WTC11 (cell line): ENCODE data around the gene TSPAN1.

Source experiments
- ATF1 ChIP-seq: sonication (generic); formaldehyde crosslinking; IDR thresholded peaks from 2 replicates; pipeline ENCODE4 v1.8.1; 2023; ENCODE audit warnings: mild to moderate bottlenecking, moderate library complexity, missing genetic modification reagents
- FOXP1 ChIP-seq: sonication (generic); formaldehyde crosslinking; IDR thresholded peaks from 2 replicates; pipeline ENCODE4 v1.8.0; 2022; ENCODE audit warnings: missing genetic modification reagents, mild to moderate bottlenecking, moderate library complexity, borderline replicate concordance
- NR1H2 ChIP-seq: sonication (generic); formaldehyde crosslinking; IDR thresholded peaks from 2 replicates; pipeline ENCODE4 v1.9.0; 2021; ENCODE audit warnings: mild to moderate bottlenecking, moderate library complexity, missing genetic modification reagents
- NR3C1 ChIP-seq: sonication (generic); formaldehyde crosslinking; conservative IDR thresholded peaks from 2 replicates; pipeline ENCODE4 v1.8.1; 2023; ENCODE audit warnings: low read depth, mild to moderate bottlenecking, missing genetic modification reagents
- SMAD3 ChIP-seq: sonication (generic); formaldehyde crosslinking; IDR thresholded peaks from 2 replicates; pipeline ENCODE4 v1.8.0; 2022; ENCODE audit warnings: missing genetic modification reagents, mild to moderate bottlenecking, borderline replicate concordance
- SP1 ChIP-seq: sonication (generic); formaldehyde crosslinking; conservative IDR thresholded peaks from 2 replicates; pipeline ENCODE4 v1.8.1; 2022; ENCODE audit warnings: missing genetic modification reagents
- TP53 ChIP-seq: sonication (generic); formaldehyde crosslinking; IDR thresholded peaks from 2 replicates; pipeline ENCODE4 v1.8.1; 2023; ENCODE audit warnings: mild to moderate bottlenecking, missing genetic modification reagents
- ZNF232 ChIP-seq: sonication (generic); formaldehyde crosslinking; IDR thresholded peaks from 2 replicates; pipeline ENCODE4 v1.8.0; 2022; ENCODE audit warnings: mild to moderate bottlenecking, missing genetic modification reagents
- TF ChIP-seq, protein P1 (sequence below): fragments of 200-600 bp; IDR thresholded peaks from 2 replicates; pipeline ENCODE4 v1.8.0; 2022; ENCODE audit warnings: antibody characterized with exemption
- TF ChIP-seq, protein P2 (sequence below): sonication (generic); formaldehyde crosslinking; IDR thresholded peaks from 2 replicates; pipeline ENCODE4 v1.8.0; 2022; ENCODE audit warnings: missing genetic modification reagents
- TF ChIP-seq, protein P3 (sequence below): sonication (generic); formaldehyde crosslinking; IDR thresholded peaks from 2 replicates; pipeline ENCODE4 v1.8.1; 2022; ENCODE audit warnings: mild to moderate bottlenecking, missing genetic modification reagents, moderate library complexity, borderline replicate concordance
- TF ChIP-seq, protein P4 (sequence below): sonication (generic); formaldehyde crosslinking; IDR thresholded peaks from 2 replicates; pipeline ENCODE4 v1.8.0; 2022; ENCODE audit warnings: mild to moderate bottlenecking, missing genetic modification reagents
- TF ChIP-seq, protein P5 (sequence below): sonication (generic); formaldehyde crosslinking; IDR thresholded peaks from 2 replicates; pipeline ENCODE4 v1.8.1; 2023; ENCODE audit warnings: mild to moderate bottlenecking, moderate library complexity, missing genetic modification reagents
- TF ChIP-seq, protein P6 (sequence below): sonication (generic); formaldehyde crosslinking; IDR thresholded peaks from 2 replicates; pipeline ENCODE4 v1.8.1; 2023; ENCODE audit warnings: mild to moderate bottlenecking, missing genetic modification reagents, moderate library complexity

DNA sequence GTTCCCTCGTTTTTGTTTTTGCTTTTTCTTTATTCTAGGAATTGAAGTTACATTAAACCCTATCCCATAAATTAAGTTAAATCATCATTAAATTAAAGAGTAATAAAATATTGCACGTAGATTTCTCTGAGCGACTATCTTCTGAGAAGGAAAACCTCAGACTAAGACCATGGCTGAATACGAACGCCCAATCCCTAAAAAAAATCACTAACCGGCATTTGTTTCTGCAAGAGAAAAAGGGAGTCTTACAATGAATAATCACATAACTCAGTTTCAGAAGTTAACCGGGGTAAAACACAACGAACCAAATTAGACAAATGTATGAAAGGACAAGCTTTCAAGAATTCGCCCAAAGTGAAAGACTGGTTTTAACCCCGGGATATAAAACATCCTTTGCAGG lies 43.8 kb upstream of the TSPAN1 start:
- TF ChIP-seq, protein P1, sequence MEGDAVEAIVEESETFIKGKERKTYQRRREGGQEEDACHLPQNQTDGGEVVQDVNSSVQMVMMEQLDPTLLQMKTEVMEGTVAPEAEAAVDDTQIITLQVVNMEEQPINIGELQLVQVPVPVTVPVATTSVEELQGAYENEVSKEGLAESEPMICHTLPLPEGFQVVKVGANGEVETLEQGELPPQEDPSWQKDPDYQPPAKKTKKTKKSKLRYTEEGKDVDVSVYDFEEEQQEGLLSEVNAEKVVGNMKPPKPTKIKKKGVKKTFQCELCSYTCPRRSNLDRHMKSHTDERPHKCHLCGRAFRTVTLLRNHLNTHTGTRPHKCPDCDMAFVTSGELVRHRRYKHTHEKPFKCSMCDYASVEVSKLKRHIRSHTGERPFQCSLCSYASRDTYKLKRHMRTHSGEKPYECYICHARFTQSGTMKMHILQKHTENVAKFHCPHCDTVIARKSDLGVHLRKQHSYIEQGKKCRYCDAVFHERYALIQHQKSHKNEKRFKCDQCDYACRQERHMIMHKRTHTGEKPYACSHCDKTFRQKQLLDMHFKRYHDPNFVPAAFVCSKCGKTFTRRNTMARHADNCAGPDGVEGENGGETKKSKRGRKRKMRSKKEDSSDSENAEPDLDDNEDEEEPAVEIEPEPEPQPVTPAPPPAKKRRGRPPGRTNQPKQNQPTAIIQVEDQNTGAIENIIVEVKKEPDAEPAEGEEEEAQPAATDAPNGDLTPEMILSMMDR: no peak
- TF ChIP-seq SMAD3 (CRISPR knock-in tag): no peak
- no peak for TF ChIP-seq TP53 (CRISPR knock-in tag)
- no peak for TF ChIP-seq ATF1 (CRISPR knock-in tag)
- no peak for TF ChIP-seq FOXP1 (CRISPR knock-in tag)
- no peak for TF ChIP-seq NR3C1 (CRISPR knock-in tag)
- TF ChIP-seq SP1: no peak
- TF ChIP-seq ZNF232 (CRISPR knock-in tag): no peak
- TF ChIP-seq, protein P2, sequence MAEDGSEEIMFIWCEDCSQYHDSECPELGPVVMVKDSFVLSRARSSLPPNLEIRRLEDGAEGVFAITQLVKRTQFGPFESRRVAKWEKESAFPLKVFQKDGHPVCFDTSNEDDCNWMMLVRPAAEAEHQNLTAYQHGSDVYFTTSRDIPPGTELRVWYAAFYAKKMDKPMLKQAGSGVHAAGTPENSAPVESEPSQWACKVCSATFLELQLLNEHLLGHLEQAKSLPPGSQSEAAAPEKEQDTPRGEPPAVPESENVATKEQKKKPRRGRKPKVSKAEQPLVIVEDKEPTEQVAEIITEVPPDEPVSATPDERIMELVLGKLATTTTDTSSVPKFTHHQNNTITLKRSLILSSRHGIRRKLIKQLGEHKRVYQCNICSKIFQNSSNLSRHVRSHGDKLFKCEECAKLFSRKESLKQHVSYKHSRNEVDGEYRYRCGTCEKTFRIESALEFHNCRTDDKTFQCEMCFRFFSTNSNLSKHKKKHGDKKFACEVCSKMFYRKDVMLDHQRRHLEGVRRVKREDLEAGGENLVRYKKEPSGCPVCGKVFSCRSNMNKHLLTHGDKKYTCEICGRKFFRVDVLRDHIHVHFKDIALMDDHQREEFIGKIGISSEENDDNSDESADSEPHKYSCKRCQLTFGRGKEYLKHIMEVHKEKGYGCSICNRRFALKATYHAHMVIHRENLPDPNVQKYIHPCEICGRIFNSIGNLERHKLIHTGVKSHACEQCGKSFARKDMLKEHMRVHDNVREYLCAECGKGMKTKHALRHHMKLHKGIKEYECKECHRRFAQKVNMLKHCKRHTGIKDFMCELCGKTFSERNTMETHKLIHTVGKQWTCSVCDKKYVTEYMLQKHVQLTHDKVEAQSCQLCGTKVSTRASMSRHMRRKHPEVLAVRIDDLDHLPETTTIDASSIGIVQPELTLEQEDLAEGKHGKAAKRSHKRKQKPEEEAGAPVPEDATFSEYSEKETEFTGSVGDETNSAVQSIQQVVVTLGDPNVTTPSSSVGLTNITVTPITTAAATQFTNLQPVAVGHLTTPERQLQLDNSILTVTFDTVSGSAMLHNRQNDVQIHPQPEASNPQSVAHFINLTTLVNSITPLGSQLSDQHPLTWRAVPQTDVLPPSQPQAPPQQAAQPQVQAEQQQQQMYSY (CRISPR knock-in tag): no peak
- TF ChIP-seq, protein P3, sequence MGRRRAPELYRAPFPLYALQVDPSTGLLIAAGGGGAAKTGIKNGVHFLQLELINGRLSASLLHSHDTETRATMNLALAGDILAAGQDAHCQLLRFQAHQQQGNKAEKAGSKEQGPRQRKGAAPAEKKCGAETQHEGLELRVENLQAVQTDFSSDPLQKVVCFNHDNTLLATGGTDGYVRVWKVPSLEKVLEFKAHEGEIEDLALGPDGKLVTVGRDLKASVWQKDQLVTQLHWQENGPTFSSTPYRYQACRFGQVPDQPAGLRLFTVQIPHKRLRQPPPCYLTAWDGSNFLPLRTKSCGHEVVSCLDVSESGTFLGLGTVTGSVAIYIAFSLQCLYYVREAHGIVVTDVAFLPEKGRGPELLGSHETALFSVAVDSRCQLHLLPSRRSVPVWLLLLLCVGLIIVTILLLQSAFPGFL (CRISPR knock-in tag): no peak
- TF ChIP-seq, protein P4, sequence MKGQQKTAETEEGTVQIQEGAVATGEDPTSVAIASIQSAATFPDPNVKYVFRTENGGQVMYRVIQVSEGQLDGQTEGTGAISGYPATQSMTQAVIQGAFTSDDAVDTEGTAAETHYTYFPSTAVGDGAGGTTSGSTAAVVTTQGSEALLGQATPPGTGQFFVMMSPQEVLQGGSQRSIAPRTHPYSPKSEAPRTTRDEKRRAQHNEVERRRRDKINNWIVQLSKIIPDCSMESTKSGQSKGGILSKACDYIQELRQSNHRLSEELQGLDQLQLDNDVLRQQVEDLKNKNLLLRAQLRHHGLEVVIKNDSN (CRISPR knock-in tag): no peak
- TF ChIP-seq, protein P5, sequence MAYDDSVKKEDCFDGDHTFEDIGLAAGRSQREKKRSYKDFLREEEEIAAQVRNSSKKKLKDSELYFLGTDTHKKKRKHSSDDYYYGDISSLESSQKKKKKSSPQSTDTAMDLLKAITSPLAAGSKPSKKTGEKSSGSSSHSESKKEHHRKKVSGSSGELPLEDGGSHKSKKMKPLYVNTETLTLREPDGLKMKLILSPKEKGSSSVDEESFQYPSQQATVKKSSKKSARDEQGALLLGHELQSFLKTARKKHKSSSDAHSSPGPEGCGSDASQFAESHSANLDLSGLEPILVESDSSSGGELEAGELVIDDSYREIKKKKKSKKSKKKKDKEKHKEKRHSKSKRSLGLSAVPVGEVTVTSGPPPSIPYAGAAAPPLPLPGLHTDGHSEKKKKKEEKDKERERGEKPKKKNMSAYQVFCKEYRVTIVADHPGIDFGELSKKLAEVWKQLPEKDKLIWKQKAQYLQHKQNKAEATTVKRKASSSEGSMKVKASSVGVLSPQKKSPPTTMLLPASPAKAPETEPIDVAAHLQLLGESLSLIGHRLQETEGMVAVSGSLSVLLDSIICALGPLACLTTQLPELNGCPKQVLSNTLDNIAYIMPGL: no peak
- TF ChIP-seq NR1H2 (CRISPR knock-in tag): no peak
- TF ChIP-seq, protein P6, sequence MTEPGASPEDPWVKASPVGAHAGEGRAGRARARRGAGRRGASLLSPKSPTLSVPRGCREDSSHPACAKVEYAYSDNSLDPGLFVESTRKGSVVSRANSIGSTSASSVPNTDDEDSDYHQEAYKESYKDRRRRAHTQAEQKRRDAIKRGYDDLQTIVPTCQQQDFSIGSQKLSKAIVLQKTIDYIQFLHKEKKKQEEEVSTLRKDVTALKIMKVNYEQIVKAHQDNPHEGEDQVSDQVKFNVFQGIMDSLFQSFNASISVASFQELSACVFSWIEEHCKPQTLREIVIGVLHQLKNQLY: no peak
